GM12891 (cell line): ENCODE measurements around the gene HSP90AB1.
A peak's percentile ranks its signal among the peaks of the same experiment; 100 is the strongest.

Source experiments
- DNase-seq: peaks from one replicate; pipeline ENCODE4 v3.0.0; 2011; ENCODE audit warnings: low spot score; ENCODE audit not compliant: insufficient read length
- FAIRE-seq: peaks from 2 replicates; lab custom pipeline; 2011; peaks lifted over from hg19 to GRCh38; lab: Jason Lieb, UNC
- PAX5 ChIP-seq: IDR thresholded peaks from 2 replicates; pipeline ENCODE4 v1.6.1; 2011; ENCODE audit warnings: low read length, moderate library complexity, mild to moderate bottlenecking; ENCODE audit not compliant: insufficient read depth, severe bottlenecking
- POLR2A ChIP-seq: IDR thresholded peaks from 2 replicates; pipeline ENCODE4 v1.6.1; 2011; ENCODE audit warnings: low read depth, low read length, control low read depth
- POLR2AphosphoS5 ChIP-seq: IDR thresholded peaks from 2 replicates; pipeline ENCODE4 v1.6.1; 2011; ENCODE audit warnings: low read depth, low read length, control low read depth
- POU2F2 ChIP-seq: IDR thresholded peaks from 2 replicates; pipeline ENCODE4 v1.6.1; 2011; ENCODE audit warnings: low read depth, mild to moderate bottlenecking, control low read depth, low read length, moderate library complexity
- SPI1 ChIP-seq: IDR thresholded peaks from 2 replicates; pipeline ENCODE4 v1.6.1; 2011; ENCODE audit warnings: low read depth, low read length, control low read depth
- TAF1 ChIP-seq: IDR thresholded peaks from 2 replicates; pipeline ENCODE4 v1.6.1; 2011; ENCODE audit warnings: low read depth, low read length, control low read depth

Gene HSP90AB1

GRCh38 chr6:44284867-44285266, 38.0 kb downstream of the HSP90AB1 start:
- DNase-seq (no peak), FAIRE-seq (no peak)
- TF ChIP-seq POLR2AphosphoS5 (no peak), POLR2A (no peak), PAX5 (no peak), POU2F2 (no peak), SPI1 (no peak), TAF1 (no peak)

GRCh38 chr6:44285552-44286284, 38.8 kb downstream of the HSP90AB1 start:
- no peak for DNase-seq
- no peak for FAIRE-seq
- TF ChIP-seq TAF1 (no peak), POLR2AphosphoS5 (no peak), POU2F2 (no peak), SPI1 (no peak), PAX5 (no peak), POLR2A (no peak)

GRCh38 chr6:44286285-44286565, 39.3 kb downstream of the HSP90AB1 start:
- FAIRE-seq (no peak), DNase-seq (no peak)

GRCh38 chr6:44286747-44287146, 39.8 kb downstream of the HSP90AB1 start:
- TF ChIP-seq POLR2AphosphoS5 (no peak), POLR2A (no peak), SPI1 (no peak), PAX5 (no peak), TAF1 (no peak), POU2F2 (no peak)
- DNase-seq (no peak), FAIRE-seq (no peak)

More at GRCh38 chr6:44286285-44286565, 39.3 kb downstream of the HSP90AB1 start:
- TF ChIP-seq SPI1: no peak
- no peak for TF ChIP-seq TAF1
- TF ChIP-seq POLR2A: no peak
- TF ChIP-seq PAX5: no peak
- TF ChIP-seq POU2F2: no peak
- no peak for TF ChIP-seq POLR2AphosphoS5

- no peak for TF ChIP-seq POLR2A
- FAIRE-seq (no peak), DNase-seq (no peak)
Measured at GRCh38 chr6:44289726-44290260, 42.9 kb downstream of the HSP90AB1 start.

GRCh38 chr6:44291841-44292240, 44.9 kb downstream of the HSP90AB1 start:
- DNase-seq (no peak), FAIRE-seq (no peak)
- no peak for TF ChIP-seq TAF1
- TF ChIP-seq POLR2A: no peak
- TF ChIP-seq POU2F2: no peak
- no peak for TF ChIP-seq POLR2AphosphoS5
- no peak for TF ChIP-seq PAX5
- no peak for TF ChIP-seq SPI1

- FAIRE-seq: no peak
- no peak for DNase-seq
- TF ChIP-seq SPI1: no peak
- TF ChIP-seq POLR2AphosphoS5: no peak
- no peak for TF ChIP-seq PAX5
- TF ChIP-seq TAF1: no peak
- TF ChIP-seq POLR2A: no peak
- TF ChIP-seq POU2F2: no peak
Measured at GRCh38 chr6:44292661-44293365, 45.9 kb downstream of the HSP90AB1 start.

GRCh38 chr6:44294832-44295791, 48.2 kb downstream of the HSP90AB1 start:
- FAIRE-seq (no peak), DNase-seq (no peak)
- no peak for TF ChIP-seq TAF1
- no peak for TF ChIP-seq SPI1
- TF ChIP-seq POLR2AphosphoS5: no peak
- TF ChIP-seq POLR2A: no peak
- no peak for TF ChIP-seq POU2F2
- no peak for TF ChIP-seq PAX5

- peak; percentile 57 for DNase-seq
- TF ChIP-seq PAX5 (no peak), POLR2A (no peak), POLR2AphosphoS5 (no peak), TAF1 (no peak), POU2F2 (no peak), SPI1 (no peak)
- FAIRE-seq: peak; percentile 87
Measured at GRCh38 chr6:44297063-44298038, 50.5 kb downstream of the HSP90AB1 start.
